Activated T-cell treated with anti-CD3 and anti-CD28 coated beads for 1 hour (primary cell): ENCODE data around the gene SLC16A4.

Source experiments
- DNase-seq: peaks from one replicate; pipeline ENCODE4 v3.0.0-alpha.2; 2020; ENCODE audit warnings: low read depth

SLC16A4 gene

DNA sequence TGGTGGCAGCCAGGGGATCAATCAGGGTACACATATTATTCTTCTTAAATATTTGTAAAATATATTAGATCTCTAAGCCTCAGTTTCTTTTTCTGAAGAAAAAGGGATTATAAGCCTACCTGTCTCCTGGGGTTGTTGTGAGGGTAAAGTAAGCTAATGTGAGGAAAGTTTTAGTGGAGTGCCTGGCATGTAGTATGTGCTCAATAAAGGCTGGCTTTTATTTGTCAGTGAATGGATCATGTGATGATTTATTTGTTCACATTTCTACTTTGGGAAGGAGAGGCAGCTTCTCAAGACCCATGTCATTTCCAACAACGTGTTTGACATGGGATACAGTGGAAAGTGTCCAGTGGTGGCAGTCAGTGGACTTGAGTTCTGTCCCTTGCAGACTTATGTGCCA lies 64.0 kb downstream of the SLC16A4 start:
- DNase-seq, result no peak

DNA sequence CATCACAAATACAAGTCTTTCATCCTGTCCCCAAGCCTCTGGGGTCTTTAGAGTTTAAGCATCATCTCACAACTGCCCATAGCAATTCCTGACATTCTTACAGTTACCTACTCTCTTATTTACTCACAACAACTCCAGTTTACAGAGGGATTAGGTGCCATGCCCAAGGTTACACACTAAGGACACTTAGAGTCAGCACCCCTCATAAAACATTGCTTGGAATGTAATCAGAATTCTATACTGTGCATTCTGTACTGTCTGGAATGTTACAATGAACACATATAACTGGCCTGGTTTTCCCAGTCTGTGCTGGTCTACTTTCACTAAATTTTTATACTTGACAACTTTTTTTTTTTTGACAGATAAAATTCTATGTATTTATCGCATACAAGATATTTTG lies 66.2 kb downstream of the SLC16A4 start:
- DNase-seq, result no peak

DNA sequence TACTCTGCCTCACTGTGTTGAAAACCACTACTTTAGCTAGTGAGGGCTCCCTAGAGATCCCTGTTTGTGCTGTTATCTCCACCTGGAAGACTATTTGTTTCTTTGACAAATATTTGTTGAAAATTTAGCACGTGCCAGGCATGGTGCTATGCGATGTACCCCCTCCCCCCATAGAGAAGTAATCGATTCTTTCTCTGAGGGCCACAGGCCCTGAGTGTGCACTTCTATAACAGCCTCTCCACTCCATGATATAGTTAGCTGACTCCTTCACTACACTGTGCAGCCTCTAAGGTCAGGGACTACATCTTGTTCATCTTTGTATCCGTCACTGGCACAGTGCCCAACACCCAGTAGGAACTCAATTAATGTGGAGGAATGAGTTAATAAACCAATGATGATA lies 69.0 kb downstream of the SLC16A4 start:
- no peak for DNase-seq

DNA sequence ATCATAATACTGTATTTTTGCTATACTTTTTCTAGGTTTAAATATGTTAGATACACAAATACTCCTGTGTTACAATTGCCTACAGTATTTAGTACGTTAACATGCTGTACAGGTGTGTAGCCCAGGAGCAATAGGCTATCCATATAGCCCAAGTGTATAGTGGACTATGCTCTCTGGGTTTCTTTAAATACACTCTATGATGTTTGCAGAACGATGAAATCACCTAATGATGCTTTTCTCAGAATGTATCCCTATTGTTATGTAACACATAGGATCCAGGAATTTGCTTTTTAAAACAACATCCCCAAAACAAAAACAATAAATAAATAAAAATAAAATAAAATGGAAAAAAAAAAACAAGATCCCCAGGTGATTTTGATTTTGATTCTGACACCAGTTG lies 69.8 kb downstream of the SLC16A4 start:
- DNase-seq, result no peak

DNA sequence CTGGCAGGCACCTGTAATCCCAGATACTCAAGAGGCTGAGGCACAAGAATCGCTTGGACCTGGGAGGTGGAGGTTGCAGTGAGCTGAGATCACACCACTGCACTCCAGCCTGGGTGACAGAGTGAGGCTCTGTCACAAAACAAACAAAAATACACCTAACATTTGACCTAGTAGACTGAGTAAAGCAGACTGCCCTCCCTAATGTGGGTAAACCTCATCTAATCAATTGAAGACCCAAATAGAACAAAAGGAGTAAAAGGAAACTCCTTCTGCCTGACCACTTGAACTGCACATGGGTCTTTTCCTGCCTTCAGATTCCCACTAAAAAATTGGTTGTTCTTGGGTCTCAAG lies 70.7 kb downstream of the SLC16A4 start:
- no peak for DNase-seq

DNA sequence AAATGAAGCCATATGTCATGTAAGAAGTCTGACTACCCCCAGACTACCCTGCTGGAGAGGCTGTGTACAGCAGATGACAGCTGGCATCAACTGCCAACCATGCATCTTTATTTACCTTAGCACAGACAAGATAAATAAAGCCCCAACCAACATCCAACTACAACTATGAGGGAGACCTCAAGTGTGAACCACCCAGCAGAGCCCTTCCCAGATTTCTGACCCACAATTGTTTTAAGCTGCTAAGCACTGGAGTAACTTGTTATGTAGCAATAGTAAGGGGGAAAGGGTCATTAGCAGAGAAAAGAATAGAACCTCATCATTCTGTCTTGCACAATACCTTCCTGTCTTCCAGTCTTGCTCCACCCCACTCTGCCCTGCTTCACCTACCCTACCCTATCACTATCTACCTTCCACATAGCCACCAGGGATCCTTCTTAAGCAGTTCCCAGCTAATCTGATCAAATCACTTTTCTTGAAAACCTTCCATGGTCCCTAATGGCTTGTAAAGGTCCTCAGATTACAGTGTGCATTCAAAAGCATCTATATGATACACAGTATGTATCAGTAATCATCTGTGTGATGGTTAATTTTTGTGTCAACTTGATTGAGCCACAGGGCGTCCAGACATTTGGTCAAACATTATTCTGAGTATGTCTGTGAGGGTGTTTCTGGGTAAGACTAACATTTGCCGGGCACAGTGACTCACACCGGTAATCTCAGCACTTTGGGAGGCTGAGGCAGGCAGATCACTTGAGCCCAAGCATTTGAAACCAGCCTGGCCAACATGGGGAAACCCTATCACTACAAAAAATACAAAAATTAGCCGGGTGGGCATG lies 71.3 kb downstream of the SLC16A4 start:
- DNase-seq, result no peak

DNA sequence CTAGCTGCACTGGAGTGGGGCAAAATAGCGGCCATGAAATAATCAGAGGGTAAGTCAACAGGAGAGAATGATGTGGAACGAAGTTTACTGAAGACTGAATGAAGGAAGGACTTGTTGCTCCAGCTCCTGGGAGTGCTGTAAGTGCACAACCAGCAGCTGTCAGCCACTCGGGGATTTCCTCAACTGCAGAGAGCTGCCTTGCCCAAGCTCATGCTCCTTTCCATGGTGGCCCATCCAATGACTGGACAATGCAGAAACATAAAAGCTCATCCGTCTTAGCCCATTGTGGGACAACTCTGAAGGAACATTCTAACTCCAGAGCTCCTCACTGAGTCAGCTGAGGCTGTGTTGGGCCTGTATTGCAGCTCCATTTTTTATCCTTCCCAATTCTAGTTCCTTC lies 72.8 kb downstream of the SLC16A4 start:
- no peak for DNase-seq

DNA sequence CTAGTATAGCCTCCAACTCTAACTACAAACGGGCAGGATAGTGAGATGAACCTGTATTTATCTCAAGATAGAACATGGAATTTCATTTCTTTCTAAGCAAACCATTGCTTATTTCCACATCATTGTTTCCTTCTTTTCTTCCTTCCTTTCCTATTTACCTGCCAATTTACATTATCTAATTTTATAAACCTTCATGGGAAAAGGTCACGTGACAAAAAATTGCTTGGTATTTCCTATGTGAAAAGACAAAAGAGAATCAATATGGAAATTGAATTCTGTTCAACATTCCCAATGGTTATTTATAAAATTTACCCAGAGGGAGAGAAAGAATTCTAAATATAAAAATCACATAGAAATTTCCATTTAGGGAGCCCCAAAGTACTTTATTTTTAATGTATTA lies 74.1 kb downstream of the SLC16A4 start:
- DNase-seq, result no peak
